Measurements from ENCODE around the gene CDIPT.

Gene CDIPT

DNA sequence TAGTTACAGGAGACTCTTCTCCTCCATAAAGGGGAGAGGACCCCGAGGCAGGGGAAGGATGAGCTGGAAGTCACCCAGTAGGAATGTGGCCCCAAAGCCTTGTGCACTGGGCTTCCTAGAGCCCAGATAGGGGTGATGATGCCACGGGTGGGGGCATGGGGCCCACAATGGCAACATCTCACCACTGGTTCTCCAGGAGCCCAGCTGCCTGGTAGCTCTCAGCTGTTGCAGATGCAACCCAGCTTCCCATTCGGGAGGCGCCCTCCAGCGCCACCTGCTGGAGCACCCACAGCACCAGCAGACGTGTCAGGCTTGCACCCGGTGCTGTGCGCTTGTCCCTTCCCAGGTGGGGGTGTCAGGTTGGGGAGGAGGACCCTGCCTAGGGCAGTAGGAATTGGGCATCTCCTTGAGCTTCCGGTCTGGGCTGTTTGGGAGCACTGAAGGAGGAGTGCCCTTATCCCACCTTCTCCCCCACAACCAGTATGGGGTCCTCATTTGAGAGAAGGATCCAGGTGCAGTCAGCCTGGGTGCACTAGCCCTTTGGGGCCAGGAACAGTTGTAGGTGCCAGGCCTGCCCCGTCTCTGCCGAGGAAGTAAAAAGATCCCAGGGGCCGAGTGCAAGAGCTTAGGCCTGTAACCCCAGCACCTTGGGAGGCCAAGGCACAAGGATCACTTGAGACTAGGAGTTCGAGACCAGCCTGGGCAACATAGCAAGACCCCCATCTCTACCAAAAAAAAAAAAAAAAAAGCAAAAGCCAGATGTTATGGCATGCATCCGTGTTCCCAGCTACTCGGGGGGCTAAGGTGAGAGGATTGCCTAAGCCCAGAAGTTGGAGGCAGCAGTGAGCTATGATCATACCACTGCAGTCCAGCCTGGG, 14.4 kb downstream of the CDIPT start:
- peak; percentile 60 for DNase-seq (ENCODE audit: low read depth)
- H3K4me3 ChIP-seq (ENCODE audit: low read length), result no peak overlapping the region
- TF ChIP-seq, protein P1, sequence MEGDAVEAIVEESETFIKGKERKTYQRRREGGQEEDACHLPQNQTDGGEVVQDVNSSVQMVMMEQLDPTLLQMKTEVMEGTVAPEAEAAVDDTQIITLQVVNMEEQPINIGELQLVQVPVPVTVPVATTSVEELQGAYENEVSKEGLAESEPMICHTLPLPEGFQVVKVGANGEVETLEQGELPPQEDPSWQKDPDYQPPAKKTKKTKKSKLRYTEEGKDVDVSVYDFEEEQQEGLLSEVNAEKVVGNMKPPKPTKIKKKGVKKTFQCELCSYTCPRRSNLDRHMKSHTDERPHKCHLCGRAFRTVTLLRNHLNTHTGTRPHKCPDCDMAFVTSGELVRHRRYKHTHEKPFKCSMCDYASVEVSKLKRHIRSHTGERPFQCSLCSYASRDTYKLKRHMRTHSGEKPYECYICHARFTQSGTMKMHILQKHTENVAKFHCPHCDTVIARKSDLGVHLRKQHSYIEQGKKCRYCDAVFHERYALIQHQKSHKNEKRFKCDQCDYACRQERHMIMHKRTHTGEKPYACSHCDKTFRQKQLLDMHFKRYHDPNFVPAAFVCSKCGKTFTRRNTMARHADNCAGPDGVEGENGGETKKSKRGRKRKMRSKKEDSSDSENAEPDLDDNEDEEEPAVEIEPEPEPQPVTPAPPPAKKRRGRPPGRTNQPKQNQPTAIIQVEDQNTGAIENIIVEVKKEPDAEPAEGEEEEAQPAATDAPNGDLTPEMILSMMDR (conservative IDR thresholded peaks at IDR 0.05; ENCODE audit: low read length), result peak; percentile 82

GRCh38 chr16:29845656-29846055, 17.4 kb downstream of the CDIPT start:
- H3K4me3 ChIP-seq (ENCODE audit: low read length), result no peak overlapping the region
- TF ChIP-seq, protein P1 (conservative IDR thresholded peaks at IDR 0.05; ENCODE audit: low read length), result no peak
- DNase-seq (ENCODE audit: low read depth), result no peak

DNA sequence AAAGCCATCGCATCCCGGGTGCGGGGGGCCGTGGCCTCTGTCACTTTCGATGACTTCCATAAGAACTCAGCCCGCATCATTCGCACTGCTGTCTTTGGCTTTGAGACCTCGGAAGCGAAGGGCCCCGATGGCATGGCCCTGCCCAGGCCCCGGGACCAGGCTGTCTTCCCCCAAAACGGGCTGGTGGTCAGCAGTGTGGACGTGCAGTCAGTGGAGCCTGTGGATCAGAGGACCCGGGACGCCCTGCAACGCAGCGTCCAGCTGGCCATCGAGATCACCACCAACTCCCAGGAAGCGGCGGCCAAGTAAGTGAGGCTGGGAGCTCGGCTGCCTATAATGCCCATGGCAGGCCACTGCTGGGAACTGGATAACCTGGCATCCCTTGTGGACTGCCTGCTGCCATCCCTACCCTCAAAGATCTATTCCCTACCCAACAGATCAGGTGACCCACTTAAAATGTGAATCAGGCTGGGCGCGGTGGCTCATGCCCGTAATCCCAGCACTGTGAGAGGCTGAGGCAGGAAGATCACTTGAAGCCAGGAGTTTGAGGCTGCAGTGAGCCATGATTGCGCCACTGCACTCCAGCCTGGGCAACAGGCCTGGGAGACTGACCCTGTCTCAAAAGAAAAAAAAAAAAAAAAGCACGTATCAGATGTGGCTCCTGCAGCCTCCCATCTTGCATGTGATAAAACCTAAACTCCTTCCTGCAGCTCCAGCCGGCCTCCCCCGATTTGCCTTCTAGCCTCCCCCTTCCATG, 18.3 kb downstream of the CDIPT start:
- no peak overlapping the region for H3K4me3 ChIP-seq (ENCODE audit: low read length)
- TF ChIP-seq, protein P1 (conservative IDR thresholded peaks at IDR 0.05; ENCODE audit: low read length), result no peak
- DNase-seq (ENCODE audit: low read depth), result peak; percentile 33

- TF ChIP-seq, protein P1 (conservative IDR thresholded peaks at IDR 0.05; ENCODE audit: low read length), result no peak
- DNase-seq (ENCODE audit: low read depth), result no peak
Measured at GRCh38 chr16:29843931-29844330, 19.1 kb downstream of the CDIPT start.

GRCh38 chr16:29842732-29843346, 20.2 kb downstream of the CDIPT start:
- DNase-seq (ENCODE audit: low read depth), result no peak
- TF ChIP-seq, protein P1 (conservative IDR thresholded peaks at IDR 0.05; ENCODE audit: low read length), result no peak
- H3K4me3 ChIP-seq (ENCODE audit: low read length), result no peak overlapping the region

More at GRCh38 chr16:29843931-29844330, 19.1 kb downstream of the CDIPT start:
- H3K4me3 ChIP-seq (ENCODE audit: low read length), result no peak overlapping the region

GRCh38 chr16:29841631-29842030, 21.4 kb downstream of the CDIPT start:
- TF ChIP-seq, protein P1 (conservative IDR thresholded peaks at IDR 0.05; ENCODE audit: low read length), result no peak
- no peak overlapping the region for H3K4me3 ChIP-seq (ENCODE audit: low read length)
- DNase-seq (ENCODE audit: low read depth), result no peak
